ENCODE data around the gene KLK12. TPM values are rescaled to one million over a fixed set of nuclear protein-coding genes. Genes with fewer than 3 reads are reported as not detected.
A peak's percentile ranks its signal among the peaks of the same experiment; 100 is the strongest.

Gene KLK12
- total RNA-seq, 2 donors from 2014 or later: not detected

- peaks cover 21% of the 10 kb centered on the region for H3K4me1 ChIP-seq
- H3K4me3 ChIP-seq: no peak overlapping the region
- no peak for TF ChIP-seq POLR2A (IDR thresholded peaks at IDR 0.05)
- TF ChIP-seq, protein P1, sequence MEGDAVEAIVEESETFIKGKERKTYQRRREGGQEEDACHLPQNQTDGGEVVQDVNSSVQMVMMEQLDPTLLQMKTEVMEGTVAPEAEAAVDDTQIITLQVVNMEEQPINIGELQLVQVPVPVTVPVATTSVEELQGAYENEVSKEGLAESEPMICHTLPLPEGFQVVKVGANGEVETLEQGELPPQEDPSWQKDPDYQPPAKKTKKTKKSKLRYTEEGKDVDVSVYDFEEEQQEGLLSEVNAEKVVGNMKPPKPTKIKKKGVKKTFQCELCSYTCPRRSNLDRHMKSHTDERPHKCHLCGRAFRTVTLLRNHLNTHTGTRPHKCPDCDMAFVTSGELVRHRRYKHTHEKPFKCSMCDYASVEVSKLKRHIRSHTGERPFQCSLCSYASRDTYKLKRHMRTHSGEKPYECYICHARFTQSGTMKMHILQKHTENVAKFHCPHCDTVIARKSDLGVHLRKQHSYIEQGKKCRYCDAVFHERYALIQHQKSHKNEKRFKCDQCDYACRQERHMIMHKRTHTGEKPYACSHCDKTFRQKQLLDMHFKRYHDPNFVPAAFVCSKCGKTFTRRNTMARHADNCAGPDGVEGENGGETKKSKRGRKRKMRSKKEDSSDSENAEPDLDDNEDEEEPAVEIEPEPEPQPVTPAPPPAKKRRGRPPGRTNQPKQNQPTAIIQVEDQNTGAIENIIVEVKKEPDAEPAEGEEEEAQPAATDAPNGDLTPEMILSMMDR (IDR thresholded peaks at IDR 0.05): no peak
- no peaks in the 10 kb centered on the region for H3K36me3 ChIP-seq (replicated peaks in 1 of 2; ENCODE audit: insufficient read depth in 1 of 2, low read depth in 2 of 2)
- peak overlapping the region in 2 of 4 donors; percentile 41 to 63 for H3K27ac ChIP-seq
- H3K27me3 ChIP-seq: no peaks in the 10 kb centered on the region
- DNase-seq (peak in 1 of 4 donors; percentile 25), ATAC-seq (peak; percentile 16)
- intact Hi-C loops (cut with DNase I): no loop called here
- no peaks in the 10 kb centered on the region for H3K9me3 ChIP-seq
- WGBS, 2 donors: 26 to 30% methylated on average over 23 to 24 of the region's 25 CpGs
Measured at GRCh38 chr19:51065221-51065960, 30.6 kb upstream of the KLK12 start.

- Histone ChIP-seq H3K4me3 (no peak within 1 kb of the TSS), H3K36me3 (replicated peaks in 1 of 2; ENCODE audit: insufficient read depth in 1 of 2, low read depth in 2 of 2) (no peaks in the 10 kb centered on the region), H3K27ac (peak within 1 kb of the TSS in 2 of 4 donors; percentile 41 to 63), H3K27me3 (no peaks in the 10 kb centered on the region), H3K9me3 (no peaks in the 10 kb centered on the region), H3K4me1 (peaks cover 20% of the 10 kb centered on the region)
- intact Hi-C loops (cut with DNase I): no loop called here
- DNase-seq (peak; percentile 63 to 87 (median 78)), ATAC-seq (peak; percentile 78)
- no peak for TF ChIP-seq POLR2A (IDR thresholded peaks at IDR 0.05)
- TF ChIP-seq, protein P1 (IDR thresholded peaks at IDR 0.05): no peak
- 17 to 54% methylated on average over 16 to 32 of the region's 38 CpGs for WGBS, 2 donors
Measured at GRCh38 chr19:51064534-51065220, 29.9 kb upstream of the KLK12 start, which contains the start of gene KLK13. Gene KLK13, minus strand, starts transcription at chr19:51065092. Its CDS starts 25 bp downstream, at chr19:51065067.

GRCh38 chr19:51063664-51064063 lies 28.9 kb upstream of the KLK12 start:
- H3K36me3 ChIP-seq (replicated peaks in 1 of 2; ENCODE audit: insufficient read depth in 1 of 2, low read depth in 2 of 2): no peaks in the 10 kb centered on the region
- peak overlapping the region in 2 of 4 donors; percentile 26 to 41 for H3K27ac ChIP-seq
- H3K4me3 ChIP-seq: no peak overlapping the region
- H3K4me1 ChIP-seq: peaks cover 20% of the 10 kb centered on the region
- ATAC-seq (peak; percentile 53), DNase-seq (peak in 3 of 4 donors; percentile 44 to 71 (median 54))
- TF ChIP-seq, protein P1 (IDR thresholded peaks at IDR 0.05): no peak
- peak in 1 of 3 donors; percentile 18 for TF ChIP-seq POLR2A (IDR thresholded peaks at IDR 0.05)
- WGBS, 2 donors: 44 to 48% methylated on average over 6 to 7 of the region's 7 CpGs
- H3K9me3 ChIP-seq: no peaks in the 10 kb centered on the region
- intact Hi-C loops (cut with DNase I): no loop called here
- no peaks in the 10 kb centered on the region for H3K27me3 ChIP-seq

DNA sequence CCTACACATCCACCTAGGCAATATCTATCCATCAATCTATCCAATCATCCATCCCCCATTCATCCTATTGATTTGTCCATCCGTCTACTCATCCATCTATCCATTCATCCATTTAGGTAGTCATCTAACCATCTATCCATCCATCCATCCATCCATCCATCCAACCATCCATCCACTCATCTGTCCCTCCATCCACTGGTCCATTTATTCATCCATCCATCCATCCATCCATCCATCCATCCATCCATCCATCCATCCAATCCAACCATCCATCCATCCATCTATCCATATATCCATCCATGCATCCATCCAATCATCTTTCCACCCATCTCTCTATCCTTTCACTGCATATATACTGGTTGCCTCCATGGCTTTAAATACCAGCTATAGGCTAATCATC lies 26.2 kb upstream of the KLK12 start:
- Histone ChIP-seq H3K4me3 (no peak overlapping the region), H3K9me3 (no peaks in the 10 kb centered on the region), H3K36me3 (replicated peaks in 1 of 2; ENCODE audit: insufficient read depth in 1 of 2, low read depth in 2 of 2) (no peaks in the 10 kb centered on the region), H3K27me3 (no peaks in the 10 kb centered on the region), H3K4me1 (peaks cover 20% of the 10 kb centered on the region), H3K27ac (no peak overlapping the region)
- DNase-seq: no peak
- no peak for TF ChIP-seq POLR2A (IDR thresholded peaks at IDR 0.05)
- TF ChIP-seq, protein P1 (IDR thresholded peaks at IDR 0.05): no peak
- no peak for ATAC-seq
- WGBS, 2 donors: 0 to 86% methylated on average over 1 of the region's 1 CpG
- intact Hi-C loops (cut with DNase I): no loop called here

Data from body of pancreas (tissue), 4 donors.